Smooth muscle cell (in vitro differentiated cells): ENCODE results near the gene NR6A1. TPM values are rescaled to one million over a fixed set of nuclear protein-coding genes. Genes with fewer than 3 reads are reported as not detected.
"Not testable (repeated sequence)": the region's sequence is repeated elsewhere in the genome, so short reads cannot be mapped to it uniquely, and the experiment has no call there.

Experiments
- DNase-seq: peaks from one replicate; lab custom pipeline; 2025; ENCODE audit not compliant: unreplicated experiment; lab: John Stamatoyannopoulos, UW
- H2AFZ ChIP-seq: fragments of 200-600 bp; sonication (generic); 2 replicates; pipeline ENCODE4 v1.6.0; 2016; ENCODE audit warnings: antibody characterized with exemption, low read depth, mild to moderate bottlenecking
- H3F3A ChIP-seq: fragments of 200-600 bp; sonication (generic); 2 replicates; pipeline ENCODE4 v1.6.0; 2017; ENCODE audit warnings: antibody characterized with exemption, low read depth
- H3K27ac ChIP-seq: fragments of 200-600 bp; sonication (generic); 2 replicates; pipeline ENCODE4 v1.5.1; 2016; ENCODE audit warnings: low read depth, mild to moderate bottlenecking
- H3K27me3 ChIP-seq: fragments of 200-600 bp; sonication (generic); 2 replicates; pipeline ENCODE4 v1.6.1; 2016; ENCODE audit warnings: low read depth, mild to moderate bottlenecking
- H3K36me3 ChIP-seq: fragments of 200-600 bp; sonication (generic); 2 replicates; pipeline ENCODE4 v1.5.1; 2016; ENCODE audit warnings: low read depth
- H3K4me1 ChIP-seq: fragments of 200-600 bp; sonication (generic); 2 replicates; pipeline ENCODE4 v1.5.1; 2016; ENCODE audit warnings: low read depth
- H3K4me2 ChIP-seq: fragments of 200-600 bp; sonication (generic); 2 replicates; pipeline ENCODE4 v1.6.0; 2016; ENCODE audit warnings: mild to moderate bottlenecking
- H3K4me3 ChIP-seq: fragments of 200-600 bp; sonication (generic); 2 replicates; pipeline ENCODE4 v1.5.1; 2016; ENCODE audit warnings: mild to moderate bottlenecking
- H3K79me2 ChIP-seq: fragments of 200-600 bp; sonication (generic); 2 replicates; pipeline ENCODE4 v1.6.0; 2016; ENCODE audit warnings: low read depth, mild to moderate bottlenecking
- H3K9ac ChIP-seq: fragments of 200-600 bp; sonication (generic); 2 replicates; pipeline ENCODE4 v1.6.0; 2016; ENCODE audit warnings: low read depth
- H3K9me3 ChIP-seq: fragments of 200-600 bp; sonication (generic); replicated peaks from 2 replicates; pipeline ENCODE4 v1.5.1; 2016; ENCODE audit warnings: low read depth
- H4K20me1 ChIP-seq: fragments of 200-600 bp; sonication (generic); 2 replicates; pipeline ENCODE4 v1.6.0; 2016; ENCODE audit warnings: low read depth
- WGBS: methylation state at CpG from one replicate; pipeline ENCODE4 v1.1.7; 2016; ENCODE audit warnings: low lambda C conversion rate; 5-methylcytosine and 5-hydroxymethylcytosine counted together
- polyA plus RNA-seq: library from polyadenylated mRNA; unstranded; fragments of >200 nt; fragmentation: Nextera tagmentation; extraction: Ambion mirVana; gene quantifications from 2 replicates; pipeline ENCODE4 v1.2.1, GENCODE V29; 2016
- total RNA-seq: library from RNA; depleted of rRNA; stranded (reverse); fragments of >200 nt; gene quantifications from 2 replicates; pipeline ENCODE4 v1.2.3, GENCODE V29; 2014
- TF ChIP-seq, protein P1 (sequence below): fragments of 200-600 bp; sonication (generic); IDR thresholded peaks from 2 replicates; pipeline ENCODE4 v1.5.1; 2017; ENCODE audit warnings: borderline replicate concordance, mild to moderate bottlenecking, antibody characterized with exemption; ENCODE audit not compliant: insufficient read depth, poor library complexity, severe bottlenecking

Gene NR6A1
- total and polyA plus RNA-seq, 2 experiments from 2014 or later = 0.17 to 0.31 TPM

DNA sequence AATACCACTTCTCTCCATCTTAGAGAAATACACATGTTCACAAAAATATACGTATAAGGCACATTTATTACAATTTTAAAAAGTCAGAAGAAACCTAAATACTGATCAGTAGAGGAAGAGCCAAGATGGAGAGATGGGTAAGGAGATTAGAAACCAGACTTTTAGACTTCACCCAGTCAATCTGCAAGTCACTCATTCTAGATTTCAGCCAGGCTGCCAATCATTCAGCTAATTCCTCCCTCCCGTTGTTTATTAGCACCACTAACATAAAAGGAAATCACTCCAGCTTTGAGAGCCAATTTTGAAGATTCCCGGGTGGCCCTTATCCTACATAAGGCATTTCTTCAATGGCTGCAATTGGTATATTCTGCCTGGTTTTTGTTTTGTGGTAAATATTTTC is 154.2 kb downstream of the NR6A1 start:
- TF ChIP-seq, protein P1, sequence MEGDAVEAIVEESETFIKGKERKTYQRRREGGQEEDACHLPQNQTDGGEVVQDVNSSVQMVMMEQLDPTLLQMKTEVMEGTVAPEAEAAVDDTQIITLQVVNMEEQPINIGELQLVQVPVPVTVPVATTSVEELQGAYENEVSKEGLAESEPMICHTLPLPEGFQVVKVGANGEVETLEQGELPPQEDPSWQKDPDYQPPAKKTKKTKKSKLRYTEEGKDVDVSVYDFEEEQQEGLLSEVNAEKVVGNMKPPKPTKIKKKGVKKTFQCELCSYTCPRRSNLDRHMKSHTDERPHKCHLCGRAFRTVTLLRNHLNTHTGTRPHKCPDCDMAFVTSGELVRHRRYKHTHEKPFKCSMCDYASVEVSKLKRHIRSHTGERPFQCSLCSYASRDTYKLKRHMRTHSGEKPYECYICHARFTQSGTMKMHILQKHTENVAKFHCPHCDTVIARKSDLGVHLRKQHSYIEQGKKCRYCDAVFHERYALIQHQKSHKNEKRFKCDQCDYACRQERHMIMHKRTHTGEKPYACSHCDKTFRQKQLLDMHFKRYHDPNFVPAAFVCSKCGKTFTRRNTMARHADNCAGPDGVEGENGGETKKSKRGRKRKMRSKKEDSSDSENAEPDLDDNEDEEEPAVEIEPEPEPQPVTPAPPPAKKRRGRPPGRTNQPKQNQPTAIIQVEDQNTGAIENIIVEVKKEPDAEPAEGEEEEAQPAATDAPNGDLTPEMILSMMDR = no peak
- H3K27me3 ChIP-seq = no peaks in the 10 kb centered on the region
- H3K4me3 ChIP-seq = no peak overlapping the region
- H4K20me1 ChIP-seq = no peaks in the 10 kb centered on the region
- H2AFZ ChIP-seq = no peak overlapping the region
- H3K9me3 ChIP-seq = no peaks in the 10 kb centered on the region
- no peaks in the 10 kb centered on the region for H3K79me2 ChIP-seq
- peaks cover 7% of the 10 kb centered on the region for H3F3A ChIP-seq
- DNase-seq = no peak
- WGBS = 81% methylated on average over 3 of the region's 3 CpGs
- no peak overlapping the region for H3K4me2 ChIP-seq
- H3K9ac ChIP-seq = no peak overlapping the region
- H3K27ac ChIP-seq = no peak overlapping the region
- H3K36me3 ChIP-seq = no peaks in the 10 kb centered on the region
- H3K4me1 ChIP-seq = no peaks in the 10 kb centered on the region

DNA sequence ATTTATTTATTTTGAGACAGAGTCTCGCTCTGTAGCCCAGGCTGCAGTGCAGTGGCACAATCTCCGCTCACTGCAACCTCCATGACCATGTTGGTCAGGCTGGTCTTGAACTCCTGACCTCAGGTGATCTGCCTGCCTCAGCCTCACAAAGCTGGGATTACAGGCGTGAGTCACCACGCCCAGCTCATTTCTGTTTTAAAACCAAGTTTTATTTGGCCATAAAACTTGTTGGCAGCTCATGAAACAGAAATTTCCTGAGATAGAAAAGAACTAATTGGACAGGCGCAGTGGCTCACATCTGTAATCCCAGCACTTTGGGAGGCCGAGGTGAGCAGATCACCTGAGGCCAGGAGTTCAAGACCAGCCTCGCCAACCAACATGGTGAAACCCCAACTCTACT is 155.3 kb downstream of the NR6A1 start:
- not testable (repeated sequence) for H3K27me3 ChIP-seq, DNase-seq, H3K9ac ChIP-seq, H3K27ac ChIP-seq, H4K20me1 ChIP-seq, H2AFZ ChIP-seq, H3K79me2 ChIP-seq, H3F3A ChIP-seq, H3K4me3 ChIP-seq, H3K4me2 ChIP-seq, H3K9me3 ChIP-seq, H3K36me3 ChIP-seq, H3K4me1 ChIP-seq
- 77% methylated on average over 7 of the region's 7 CpGs for WGBS

DNA sequence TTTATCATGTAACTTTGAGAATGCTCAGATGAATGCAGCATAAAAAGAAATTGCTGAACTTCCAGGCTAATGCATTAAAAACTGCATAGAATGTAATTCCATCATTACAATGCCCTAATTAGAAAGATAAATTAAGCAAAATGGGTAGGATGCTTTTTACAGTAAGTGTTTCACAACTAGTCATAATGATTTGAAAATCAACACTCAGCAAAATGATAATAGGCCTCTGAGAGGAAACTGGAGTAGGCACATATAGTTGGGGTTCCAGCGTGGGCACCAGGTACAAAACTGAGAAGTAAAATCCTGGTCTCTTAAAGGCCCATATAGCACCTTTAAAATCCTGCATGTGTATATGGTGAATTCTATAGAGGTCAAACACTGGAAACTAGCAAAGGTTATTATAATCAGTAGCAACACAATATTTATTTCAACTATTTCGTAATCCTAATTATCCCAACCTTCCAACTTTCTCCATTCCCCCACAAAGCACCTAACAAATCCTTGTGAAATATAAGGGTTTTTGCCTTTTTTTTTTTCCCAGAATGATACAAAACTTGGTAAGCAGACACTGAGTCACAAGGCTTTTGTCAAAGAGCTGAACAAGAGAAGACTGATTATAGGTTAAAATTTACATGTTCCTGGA is 155.9 kb downstream of the NR6A1 start:
- Histone ChIP-seq H3F3A (no peaks in the 10 kb centered on the region), H3K4me3 (no peak overlapping the region), H3K27ac (no peak overlapping the region), H3K4me2 (no peak overlapping the region), H3K9ac (no peak overlapping the region), H3K79me2 (no peaks in the 10 kb centered on the region), H3K27me3 (no peaks in the 10 kb centered on the region), H3K9me3 (no peaks in the 10 kb centered on the region), H3K36me3 (no peaks in the 10 kb centered on the region), H4K20me1 (no peaks in the 10 kb centered on the region), H3K4me1 (no peaks in the 10 kb centered on the region), H2AFZ (no peak overlapping the region)
- DNase-seq = no peak
- TF ChIP-seq, protein P1 = no peak
- 95% methylated on average over 2 of the region's 2 CpGs for WGBS

DNA sequence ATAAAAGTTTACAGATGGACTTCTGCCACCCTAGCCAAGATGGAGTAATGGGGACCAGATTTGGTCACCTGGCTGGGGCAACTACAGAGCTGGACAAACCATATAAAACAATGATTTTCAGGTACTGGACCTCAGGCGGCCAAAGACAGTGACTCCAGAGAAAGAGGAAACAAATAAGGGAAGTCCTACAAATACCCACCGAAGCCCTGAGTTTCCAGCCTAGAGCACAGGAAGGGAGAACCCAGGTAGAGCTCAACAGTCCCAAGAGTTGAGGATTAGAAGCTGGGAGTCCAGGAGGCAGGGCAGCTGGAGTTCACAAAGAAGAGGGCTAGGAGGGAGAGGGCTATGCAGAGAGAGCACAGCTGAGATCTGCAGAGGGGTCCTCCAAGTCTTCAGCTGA is 157.3 kb downstream of the NR6A1 start:
- H2AFZ ChIP-seq = no peak overlapping the region
- H3K9me3 ChIP-seq = no peaks in the 10 kb centered on the region
- 95% methylated on average over 2 of the region's 2 CpGs for WGBS
- H3K27me3 ChIP-seq = no peaks in the 10 kb centered on the region
- no peak overlapping the region for H3K27ac ChIP-seq
- no peak overlapping the region for H3K9ac ChIP-seq
- DNase-seq = no peak
- TF ChIP-seq, protein P1 = no peak
- no peak overlapping the region for H3K4me3 ChIP-seq
- no peaks in the 10 kb centered on the region for H4K20me1 ChIP-seq
- no peaks in the 10 kb centered on the region for H3K4me1 ChIP-seq
- no peaks in the 10 kb centered on the region for H3F3A ChIP-seq
- no peaks in the 10 kb centered on the region for H3K79me2 ChIP-seq
- H3K4me2 ChIP-seq = no peak overlapping the region
- no peaks in the 10 kb centered on the region for H3K36me3 ChIP-seq
